Measurements from ENCODE around the gene C2CD5.

Gene C2CD5

GRCh38 chr12:22463306-22463705 is 81.0 kb downstream of the C2CD5 start:
- H3K4me1 ChIP-seq (ENCODE audit: control extremely low read depth in 1 of 4, control insufficient read depth in 4 of 4, insufficient read depth in 4 of 4, low read length in 3 of 4) = no peaks in the 10 kb centered on the region
- no peaks in the 10 kb centered on the region for H3K9me3 ChIP-seq (ENCODE audit: control extremely low read depth in 1 of 5, control insufficient read depth in 4 of 5, insufficient read depth in 2 of 5, low read depth in 1 of 5, low read length in 4 of 5)
- 100% methylated on average over 1 of the region's 2 CpGs for WGBS (ENCODE audit: insufficient coverage)
- POLR2A ChIA-PET = no interaction called here
- peaks cover under 1 to 2% (median 2%) of the 10 kb centered on the region in 4 experiments for H3K36me3 ChIP-seq (ENCODE audit: control insufficient read depth in 4 of 4, insufficient read depth in 4 of 4, low read length in 3 of 4)
- no peak overlapping the region for H3K4me3 ChIP-seq (ENCODE audit: control insufficient read depth in 1 of 7, extremely low read depth in 1 of 7, insufficient read depth in 4 of 7, low read depth in 2 of 7, low read length in 6 of 7)
- DNase-seq = no peak
- CTCF ChIA-PET = no interaction called here
- H3K27ac ChIP-seq (ENCODE audit: insufficient read depth in 1 of 2, low read depth in 1 of 2, low read length in 2 of 2, poor library complexity in 1 of 2, severe bottlenecking in 2 of 2) = no peak overlapping the region
- H3K27me3 ChIP-seq (replicated peaks in 2 of 5; ENCODE audit: control insufficient read depth in 4 of 5, insufficient read depth in 5 of 5, low read length in 4 of 5) = no peaks in the 10 kb centered on the region

GRCh38 chr12:22461786-22462185 is 82.6 kb downstream of the C2CD5 start:
- no peaks in the 10 kb centered on the region for H3K9me3 ChIP-seq (ENCODE audit: control extremely low read depth in 1 of 5, control insufficient read depth in 4 of 5, insufficient read depth in 2 of 5, low read depth in 1 of 5, low read length in 4 of 5)
- H3K4me1 ChIP-seq (ENCODE audit: control extremely low read depth in 1 of 4, control insufficient read depth in 4 of 4, insufficient read depth in 4 of 4, low read length in 3 of 4) = no peaks in the 10 kb centered on the region
- ChIA-PET CTCF (interaction anchor here (0.7 to 3.7 kb wide), 9 partner anchors 9 to 763 kb away, joined by 3 to 18 read pairs (median 3); no protein-coding TSS in a partner anchor), POLR2A (no interaction called here)
- no peaks in the 10 kb centered on the region for H3K27me3 ChIP-seq (replicated peaks in 2 of 5; ENCODE audit: control insufficient read depth in 4 of 5, insufficient read depth in 5 of 5, low read length in 4 of 5)
- H3K36me3 ChIP-seq (ENCODE audit: control insufficient read depth in 4 of 4, insufficient read depth in 4 of 4, low read length in 3 of 4) = peaks cover 0 to 3% (median under 1%) of the 10 kb centered on the region in 4 experiments
- DNase-seq = no peak
- no peak overlapping the region for H3K4me3 ChIP-seq (ENCODE audit: control insufficient read depth in 1 of 7, extremely low read depth in 1 of 7, insufficient read depth in 4 of 7, low read depth in 2 of 7, low read length in 6 of 7)
- no peak overlapping the region for H3K27ac ChIP-seq (ENCODE audit: insufficient read depth in 1 of 2, low read depth in 1 of 2, low read length in 2 of 2, poor library complexity in 1 of 2, severe bottlenecking in 2 of 2)
- 100% methylated on average over 1 of the region's 1 CpG for WGBS (ENCODE audit: insufficient coverage)

GRCh38 chr12:22459838-22460490 is 84.4 kb downstream of the C2CD5 start:
- ChIA-PET POLR2A (no interaction called here), CTCF (interaction anchor here (0.7 to 4.1 kb wide), 22 partner anchors 8 to 934 kb away, joined by 3 to 31 read pairs (median 4); partner anchors contain the start of gene SPX)
- 10% methylated on average over 2 of the region's 3 CpGs for WGBS (ENCODE audit: insufficient coverage)
- Histone ChIP-seq H3K4me1 (ENCODE audit: control extremely low read depth in 1 of 4, control insufficient read depth in 4 of 4, insufficient read depth in 4 of 4, low read length in 3 of 4) (no peaks in the 10 kb centered on the region), H3K4me3 (ENCODE audit: control insufficient read depth in 1 of 7, extremely low read depth in 1 of 7, insufficient read depth in 4 of 7, low read depth in 2 of 7, low read length in 6 of 7) (no peak overlapping the region), H3K36me3 (ENCODE audit: control insufficient read depth in 4 of 4, insufficient read depth in 4 of 4, low read length in 3 of 4) (peaks cover 0 to 3% (median 2%) of the 10 kb centered on the region in 4 experiments), H3K9me3 (ENCODE audit: control extremely low read depth in 1 of 5, control insufficient read depth in 4 of 5, insufficient read depth in 2 of 5, low read depth in 1 of 5, low read length in 4 of 5) (no peaks in the 10 kb centered on the region), H3K27ac (ENCODE audit: insufficient read depth in 1 of 2, low read depth in 1 of 2, low read length in 2 of 2, poor library complexity in 1 of 2, severe bottlenecking in 2 of 2) (no peak overlapping the region), H3K27me3 (replicated peaks in 2 of 5; ENCODE audit: control insufficient read depth in 4 of 5, insufficient read depth in 5 of 5, low read length in 4 of 5) (no peaks in the 10 kb centered on the region)
- peak; percentile 39 to 70 (median 64) for DNase-seq

- H3K9me3 ChIP-seq (ENCODE audit: control extremely low read depth in 1 of 5, control insufficient read depth in 4 of 5, insufficient read depth in 2 of 5, low read depth in 1 of 5, low read length in 4 of 5) = no peaks in the 10 kb centered on the region
- H3K36me3 ChIP-seq (ENCODE audit: control insufficient read depth in 4 of 4, insufficient read depth in 4 of 4, low read length in 3 of 4) = peaks cover 0 to 6% (median 4%) of the 10 kb centered on the region in 4 experiments
- DNase-seq = no peak
- no peak overlapping the region for H3K4me3 ChIP-seq (ENCODE audit: control insufficient read depth in 1 of 7, extremely low read depth in 1 of 7, insufficient read depth in 4 of 7, low read depth in 2 of 7, low read length in 6 of 7)
- ChIA-PET POLR2A (no interaction called here), CTCF (interaction anchor here (1.0 to 4.1 kb wide), 16 partner anchors 8 to 762 kb away, joined by 3 to 31 read pairs (median 6); no protein-coding TSS in a partner anchor)
- no peak overlapping the region for H3K27ac ChIP-seq (ENCODE audit: insufficient read depth in 1 of 2, low read depth in 1 of 2, low read length in 2 of 2, poor library complexity in 1 of 2, severe bottlenecking in 2 of 2)
- H3K27me3 ChIP-seq (replicated peaks in 2 of 5; ENCODE audit: control insufficient read depth in 4 of 5, insufficient read depth in 5 of 5, low read length in 4 of 5) = no peaks in the 10 kb centered on the region
- H3K4me1 ChIP-seq (ENCODE audit: control extremely low read depth in 1 of 4, control insufficient read depth in 4 of 4, insufficient read depth in 4 of 4, low read length in 3 of 4) = no peaks in the 10 kb centered on the region
- WGBS (ENCODE audit: insufficient coverage) = 95% methylated on average over 5 of the region's 6 CpGs
Measured at GRCh38 chr12:22458298-22458937, 85.9 kb downstream of the C2CD5 start.

GRCh38 chr12:22457085-22457484 is 87.3 kb downstream of the C2CD5 start:
- Histone ChIP-seq H3K4me3 (ENCODE audit: control insufficient read depth in 1 of 7, extremely low read depth in 1 of 7, insufficient read depth in 4 of 7, low read depth in 2 of 7, low read length in 6 of 7) (no peak overlapping the region), H3K27me3 (replicated peaks in 2 of 5; ENCODE audit: control insufficient read depth in 4 of 5, insufficient read depth in 5 of 5, low read length in 4 of 5) (no peaks in the 10 kb centered on the region), H3K36me3 (ENCODE audit: control insufficient read depth in 4 of 4, insufficient read depth in 4 of 4, low read length in 3 of 4) (peaks cover 0 to 12% (median 5%) of the 10 kb centered on the region in 4 experiments), H3K9me3 (ENCODE audit: control extremely low read depth in 1 of 5, control insufficient read depth in 4 of 5, insufficient read depth in 2 of 5, low read depth in 1 of 5, low read length in 4 of 5) (no peaks in the 10 kb centered on the region), H3K27ac (ENCODE audit: insufficient read depth in 1 of 2, low read depth in 1 of 2, low read length in 2 of 2, poor library complexity in 1 of 2, severe bottlenecking in 2 of 2) (no peak overlapping the region), H3K4me1 (ENCODE audit: control extremely low read depth in 1 of 4, control insufficient read depth in 4 of 4, insufficient read depth in 4 of 4, low read length in 3 of 4) (no peaks in the 10 kb centered on the region)
- ChIA-PET CTCF (interaction anchor here (0.9 to 4.1 kb wide), 9 partner anchors 10 to 760 kb away, joined by 3 to 31 read pairs (median 4); no protein-coding TSS in a partner anchor), POLR2A (no interaction called here)
- WGBS (ENCODE audit: insufficient coverage) = 95% methylated on average over 4 of the region's 4 CpGs
- no peak for DNase-seq

GRCh38 chr12:22453511-22453910 is 90.8 kb downstream of the C2CD5 start:
- Histone ChIP-seq H3K4me1 (ENCODE audit: control extremely low read depth in 1 of 4, control insufficient read depth in 4 of 4, insufficient read depth in 4 of 4, low read length in 3 of 4) (no peaks in the 10 kb centered on the region), H3K9me3 (ENCODE audit: control extremely low read depth in 1 of 5, control insufficient read depth in 4 of 5, insufficient read depth in 2 of 5, low read depth in 1 of 5, low read length in 4 of 5) (no peaks in the 10 kb centered on the region), H3K4me3 (ENCODE audit: control insufficient read depth in 1 of 7, extremely low read depth in 1 of 7, insufficient read depth in 4 of 7, low read depth in 2 of 7, low read length in 6 of 7) (no peak overlapping the region), H3K27me3 (replicated peaks in 2 of 5; ENCODE audit: control insufficient read depth in 4 of 5, insufficient read depth in 5 of 5, low read length in 4 of 5) (no peaks in the 10 kb centered on the region), H3K36me3 (ENCODE audit: control insufficient read depth in 4 of 4, insufficient read depth in 4 of 4, low read length in 3 of 4) (peaks cover 0 to 16% (median 8%) of the 10 kb centered on the region in 4 experiments), H3K27ac (ENCODE audit: insufficient read depth in 1 of 2, low read depth in 1 of 2, low read length in 2 of 2, poor library complexity in 1 of 2, severe bottlenecking in 2 of 2) (no peak overlapping the region)
- ChIA-PET CTCF (interaction anchor here (1.0 kb wide), 1 partner anchor 15 kb away, joined by 3 read pairs; no protein-coding TSS in a partner anchor), POLR2A (no interaction called here)
- WGBS (ENCODE audit: insufficient coverage) = 100% methylated on average over 1 of the region's 3 CpGs
- DNase-seq = no peak

- peaks cover 0 to 6% (median 3%) of the 10 kb centered on the region in 4 experiments for H3K36me3 ChIP-seq (ENCODE audit: control insufficient read depth in 4 of 4, insufficient read depth in 4 of 4, low read length in 3 of 4)
- POLR2A ChIA-PET = no interaction called here
- H3K27me3 ChIP-seq (replicated peaks in 2 of 5; ENCODE audit: control insufficient read depth in 4 of 5, insufficient read depth in 5 of 5, low read length in 4 of 5) = no peaks in the 10 kb centered on the region
- 100% methylated on average over 2 of the region's 4 CpGs for WGBS (ENCODE audit: insufficient coverage)
- H3K9me3 ChIP-seq (ENCODE audit: control extremely low read depth in 1 of 5, control insufficient read depth in 4 of 5, insufficient read depth in 2 of 5, low read depth in 1 of 5, low read length in 4 of 5) = no peaks in the 10 kb centered on the region
- no peak for DNase-seq
- no peaks in the 10 kb centered on the region for H3K4me1 ChIP-seq (ENCODE audit: control extremely low read depth in 1 of 4, control insufficient read depth in 4 of 4, insufficient read depth in 4 of 4, low read length in 3 of 4)
- H3K27ac ChIP-seq (ENCODE audit: insufficient read depth in 1 of 2, low read depth in 1 of 2, low read length in 2 of 2, poor library complexity in 1 of 2, severe bottlenecking in 2 of 2) = no peak overlapping the region
- H3K4me3 ChIP-seq (ENCODE audit: control insufficient read depth in 1 of 7, extremely low read depth in 1 of 7, insufficient read depth in 4 of 7, low read depth in 2 of 7, low read length in 6 of 7) = no peak overlapping the region
- CTCF ChIA-PET = interaction anchor here (0.9 to 2.5 kb wide), 8 partner anchors 9 to 749 kb away, joined by 3 to 19 read pairs (median 4); no protein-coding TSS in a partner anchor
Measured at GRCh38 chr12:22447223-22447622, 97.1 kb downstream of the C2CD5 start.
